Ovary (tissue), 3 donors: ENCODE measurements around the gene UAP1.

Experiments used
- CTCF ChIP-seq, 3 donors: fragments of 450-650 bp in 2 of 3; fragments of 200-600 bp in 1 of 3; IDR thresholded peaks; one replicate each; pipeline versions ENCODE4 v1.5.1 to v1.8.0; 2016 to 2022; ENCODE audit warnings: antibody characterized with exemption in 3 of 3, mild to moderate bottlenecking in 1 of 3
- EP300 ChIP-seq: sonication (generic); formaldehyde crosslinking; IDR thresholded peaks from one replicate; pipeline ENCODE4 v1.6.1; 2017; ENCODE audit warnings: antibody characterized with exemption
- POLR2A ChIP-seq: fragments of 450-650 bp; IDR thresholded peaks from one replicate; pipeline ENCODE4 v1.6.1; 2017; ENCODE audit warnings: antibody characterized with exemption, mild to moderate bottlenecking, moderate library complexity
- donor health status: DM: no; HTN: no; CAD: no.

- no peak for TF ChIP-seq CTCF (IDR thresholded peaks at IDR 0.05)
- TF ChIP-seq POLR2A = no peak
- no peak for TF ChIP-seq EP300
These were observed 67.6 kb downstream of the UAP1 start for GRCh38 chr1:162629077-162629627.
